Mesenchymal stem cell (in vitro differentiated cells and primary cell): Measurements from ENCODE around the gene KISS1R.

Source experiments
- DNase-seq: peaks from one replicate; pipeline ENCODE4 v3.0.0-alpha.2; 2013
- H2AFZ ChIP-seq: one replicate; pipeline ENCODE4 v1.6.1; 2013; ENCODE audit warnings: low read depth, mild to moderate bottlenecking, control low read depth, inconsistent platforms, low read length, moderate library complexity
- H2AK5ac ChIP-seq: 2 replicates; pipeline ENCODE4 v1.6.1; 2013; ENCODE audit warnings: low read length, moderate library complexity, mild to moderate bottlenecking, inconsistent platforms; ENCODE audit not compliant: severe bottlenecking
- H2BK120ac ChIP-seq: one replicate; pipeline ENCODE4 v1.6.1; 2013; ENCODE audit warnings: low read depth, mild to moderate bottlenecking, inconsistent platforms, low read length, moderate library complexity
- H2BK12ac ChIP-seq, 2 experiments: one replicate each; pipeline ENCODE4 v1.6.1; 2013; ENCODE audit warnings: inconsistent platforms in 2 of 2, low read length in 2 of 2, mild to moderate bottlenecking in 2 of 2, moderate library complexity in 2 of 2, control low read depth in 1 of 2
- H2BK15ac ChIP-seq: one replicate; pipeline ENCODE4 v1.6.1; 2013; ENCODE audit warnings: mild to moderate bottlenecking, low read depth, inconsistent platforms; ENCODE audit not compliant: poor library complexity, severe bottlenecking
- H2BK5ac ChIP-seq: 2 replicates; pipeline ENCODE4 v1.6.1; 2013; ENCODE audit warnings: low read depth, mild to moderate bottlenecking, low read length, control low read depth, inconsistent platforms; ENCODE audit not compliant: poor library complexity, severe bottlenecking
- H3K14ac ChIP-seq, 2 experiments: one replicate each; pipeline ENCODE4 v1.6.1; 2013; ENCODE audit warnings: inconsistent platforms in 2 of 2, low read length in 2 of 2, control low read depth in 1 of 2, mild to moderate bottlenecking in 1 of 2, moderate library complexity in 1 of 2
- H3K18ac ChIP-seq, 2 experiments: one replicate each; pipeline ENCODE4 v1.6.1; 2013; ENCODE audit warnings: inconsistent platforms in 2 of 2, low read length in 2 of 2, control low read depth in 1 of 2, low read depth in 1 of 2, mild to moderate bottlenecking in 1 of 2
- H3K23ac ChIP-seq, 2 experiments: one replicate each; pipeline ENCODE4 v1.6.1; 2013; ENCODE audit warnings: inconsistent platforms in 2 of 2, low read length in 2 of 2, mild to moderate bottlenecking in 2 of 2, moderate library complexity in 2 of 2, control low read depth in 1 of 2
- H3K27ac ChIP-seq: 2 replicates; pipeline ENCODE4 v1.5.1; 2013; ENCODE audit warnings: mild to moderate bottlenecking, moderate library complexity, low read length, control low read depth, inconsistent platforms; ENCODE audit not compliant: poor library complexity, severe bottlenecking
- H3K27me3 ChIP-seq, 2 experiments: 2 replicates each; pipeline versions ENCODE4 v1.6.1 to v1.7.0; 2013; ENCODE audit warnings: low read length in 2 of 2, mild to moderate bottlenecking in 2 of 2, moderate library complexity in 2 of 2, control low read depth in 1 of 2, inconsistent platforms in 1 of 2; ENCODE audit not compliant: control insufficient read depth in 1 of 2, insufficient read depth in 1 of 2
- H3K36me3 ChIP-seq, 2 experiments: 2 replicates each; pipeline versions ENCODE4 v1.6.1 to v1.7.0; 2013; ENCODE audit warnings: low read length in 2 of 2, control low read depth in 1 of 2, inconsistent platforms in 1 of 2, low read depth in 1 of 2, mild to moderate bottlenecking in 1 of 2; ENCODE audit not compliant: insufficient read depth in 2 of 2, control insufficient read depth in 1 of 2
- H3K4ac ChIP-seq, 2 experiments: one replicate each; pipeline ENCODE4 v1.6.1; 2013; ENCODE audit warnings: inconsistent platforms in 2 of 2, low read length in 2 of 2, mild to moderate bottlenecking in 2 of 2, moderate library complexity in 2 of 2, control low read depth in 1 of 2, low read depth in 1 of 2
- H3K4me1 ChIP-seq: 2 replicates; pipeline ENCODE4 v1.6.1; 2013; ENCODE audit warnings: low read depth, low read length, control low read depth; ENCODE audit not compliant: control insufficient read depth, insufficient read depth
- H3K4me2 ChIP-seq: 2 replicates; pipeline ENCODE4 v1.6.1; 2013; ENCODE audit warnings: low read length, mild to moderate bottlenecking, inconsistent platforms; ENCODE audit not compliant: poor library complexity, severe bottlenecking
- H3K4me3 ChIP-seq, 2 experiments: 2 replicates each; pipeline versions ENCODE4 v1.5.1 to v1.7.0; 2013; ENCODE audit warnings: low read length in 2 of 2, mild to moderate bottlenecking in 2 of 2, control low read depth in 1 of 2, low read depth in 1 of 2; ENCODE audit not compliant: insufficient read depth in 1 of 2
- H3K79me1 ChIP-seq: replicated peaks from 2 replicates; pipeline ENCODE4 v1.6.1; 2013; ENCODE audit warnings: mild to moderate bottlenecking, control low read depth, low read length, inconsistent platforms; ENCODE audit not compliant: poor library complexity, severe bottlenecking
- H3K9ac ChIP-seq: 2 replicates; pipeline ENCODE4 v1.7.0; 2013; ENCODE audit warnings: mild to moderate bottlenecking, low read length, moderate library complexity
- H3K9me3 ChIP-seq: 2 replicates; pipeline ENCODE4 v1.7.0; 2013; ENCODE audit warnings: mild to moderate bottlenecking, low read length; ENCODE audit not compliant: control insufficient read depth
- H4K8ac ChIP-seq: one replicate; pipeline ENCODE4 v1.6.1; 2013; ENCODE audit warnings: inconsistent platforms, mild to moderate bottlenecking, low read length, moderate library complexity
- H4K91ac ChIP-seq: one replicate; pipeline ENCODE4 v1.6.1; 2013; ENCODE audit warnings: mild to moderate bottlenecking, low read length, inconsistent platforms
- WGBS: methylation state at CpG from one replicate; pipeline ENCODE4 v1.1.7; 2013; ENCODE audit warnings: mixed read lengths; 5-methylcytosine and 5-hydroxymethylcytosine counted together

KISS1R gene

GRCh38 chr19:903266-903797, 13.8 kb upstream of the KISS1R start:
- 71% methylated on average over 32 of the region's 32 CpGs for WGBS
- Histone ChIP-seq H3K27me3 (no peaks in the 10 kb centered on the region), H2BK120ac (no peak overlapping the region)

GRCh38 chr19:904545-904944, 12.6 kb upstream of the KISS1R start:
- H3K14ac ChIP-seq: no peak overlapping the region
- H2AK5ac ChIP-seq: no peak overlapping the region
- DNase-seq: no peak

More at GRCh38 chr19:903266-903797, 13.8 kb upstream of the KISS1R start:
- no peaks in the 10 kb centered on the region for H3K9me3 ChIP-seq
- peaks cover 29% of the 10 kb centered on the region for H3K4me1 ChIP-seq
- no peak overlapping the region for H2BK15ac ChIP-seq
- no peak overlapping the region for H3K27ac ChIP-seq
- H2AK5ac ChIP-seq: no peak overlapping the region
- H3K9ac ChIP-seq: no peak overlapping the region
- no peak overlapping the region for H2AFZ ChIP-seq
- H3K14ac ChIP-seq: no peak overlapping the region
- no peak overlapping the region for H4K8ac ChIP-seq
- H3K4ac ChIP-seq: no peak overlapping the region
- no peak overlapping the region for H2BK5ac ChIP-seq
- no peak overlapping the region for H3K23ac ChIP-seq
- H4K91ac ChIP-seq: no peak overlapping the region
- H3K4me2 ChIP-seq: peak overlapping the region; percentile 20
- DNase-seq: no peak
- peaks cover 34% of the 10 kb centered on the region for H3K79me1 ChIP-seq
- H3K18ac ChIP-seq: no peak overlapping the region
- H3K4me3 ChIP-seq: no peak overlapping the region
- H2BK12ac ChIP-seq: no peak overlapping the region
- H3K36me3 ChIP-seq: peaks cover 13 to 54% of the 10 kb centered on the region in 2 experiments

GRCh38 chr19:906480-906879, 10.7 kb upstream of the KISS1R start:
- Histone ChIP-seq H3K14ac (no peak overlapping the region), H3K23ac (no peak overlapping the region), H3K79me1 (peaks cover 14% of the 10 kb centered on the region), H3K18ac (no peak overlapping the region), H2AK5ac (no peak overlapping the region), H4K8ac (no peak overlapping the region), H2BK120ac (no peak overlapping the region), H3K4me2 (no peak overlapping the region), H2BK5ac (no peak overlapping the region), H3K36me3 (peaks cover 0 to 34% of the 10 kb centered on the region in 2 experiments), H3K4me3 (no peak overlapping the region), H2BK15ac (no peak overlapping the region), H3K4me1 (peaks cover 34% of the 10 kb centered on the region), H2BK12ac (no peak overlapping the region), H2AFZ (no peak overlapping the region), H3K27ac (no peak overlapping the region), H3K9ac (no peak overlapping the region), H4K91ac (no peak overlapping the region), H3K4ac (no peak overlapping the region), H3K27me3 (no peaks in the 10 kb centered on the region), H3K9me3 (no peaks in the 10 kb centered on the region)
- no peak for DNase-seq
- WGBS: 94% methylated on average over 3 of the region's 7 CpGs

More at GRCh38 chr19:904545-904944, 12.6 kb upstream of the KISS1R start:
- H4K8ac ChIP-seq: no peak overlapping the region
- no peak overlapping the region for H2BK15ac ChIP-seq
- no peak overlapping the region for H2BK12ac ChIP-seq
- H2BK120ac ChIP-seq: no peak overlapping the region
- H3K9ac ChIP-seq: no peak overlapping the region
- no peak overlapping the region for H3K4ac ChIP-seq
- no peak overlapping the region for H3K4me2 ChIP-seq
- no peak overlapping the region for H2AFZ ChIP-seq
- no peaks in the 10 kb centered on the region for H3K27me3 ChIP-seq
- no peak overlapping the region for H3K23ac ChIP-seq
- peaks cover 28% of the 10 kb centered on the region for H3K79me1 ChIP-seq
- H3K4me1 ChIP-seq: peaks cover 40% of the 10 kb centered on the region
- H3K18ac ChIP-seq: no peak overlapping the region
- no peak overlapping the region for H4K91ac ChIP-seq
- H3K36me3 ChIP-seq: peaks cover 2 to 46% of the 10 kb centered on the region in 2 experiments
- no peak overlapping the region for H3K4me3 ChIP-seq
- WGBS: 98% methylated on average over 8 of the region's 8 CpGs
- H2BK5ac ChIP-seq: no peak overlapping the region
- no peaks in the 10 kb centered on the region for H3K9me3 ChIP-seq
- H3K27ac ChIP-seq: no peak overlapping the region

- H3K4me1 ChIP-seq: peaks cover 35% of the 10 kb centered on the region
- H2AK5ac ChIP-seq: no peak overlapping the region
- peak overlapping the region in 1 of 2 experiments; percentile 83 for H3K4ac ChIP-seq
- H3K4me2 ChIP-seq: no peak overlapping the region
- no peak overlapping the region for H3K4me3 ChIP-seq
- no peak overlapping the region for H2BK120ac ChIP-seq
- 84% methylated on average over 14 of the region's 14 CpGs for WGBS
- H2BK12ac ChIP-seq: no peak overlapping the region
- H4K8ac ChIP-seq: no peak overlapping the region
- no peaks in the 10 kb centered on the region for H3K27me3 ChIP-seq
- H3K14ac ChIP-seq: no peak overlapping the region
- H3K9ac ChIP-seq: no peak overlapping the region
- no peak for DNase-seq
- H3K23ac ChIP-seq: peak overlapping the region in 1 of 2 experiments; percentile 70
- no peak overlapping the region for H4K91ac ChIP-seq
- no peaks in the 10 kb centered on the region for H3K9me3 ChIP-seq
- H3K36me3 ChIP-seq: peaks cover 0 to 30% of the 10 kb centered on the region in 2 experiments
- H3K79me1 ChIP-seq: peaks cover 8% of the 10 kb centered on the region
- H2BK5ac ChIP-seq: no peak overlapping the region
- no peak overlapping the region for H2BK15ac ChIP-seq
- H3K18ac ChIP-seq: no peak overlapping the region
- H2AFZ ChIP-seq: no peak overlapping the region
- no peak overlapping the region for H3K27ac ChIP-seq
Observed at GRCh38 chr19:907183-907853, 9.8 kb upstream of the KISS1R start.
